ENCODE results near the gene TPPP3.

GRCh38 chr16:67346341-67346740 is 47.0 kb downstream of the TPPP3 start:
- no peak for TF ChIP-seq CTCF (conservative IDR thresholded peaks at IDR 0.05 in 1 of 2, IDR thresholded peaks at IDR 0.05 in 1 of 2; ENCODE audit: extremely low read depth in 1 of 2, insufficient read depth in 1 of 2, low read depth in 1 of 2, low read length in 2 of 2)
- TF ChIP-seq EZH2 (IDR thresholded peaks at IDR 0.05; ENCODE audit: borderline replicate concordance, low read length): no peak
